ENCODE data around the gene PRR30.

DNA sequence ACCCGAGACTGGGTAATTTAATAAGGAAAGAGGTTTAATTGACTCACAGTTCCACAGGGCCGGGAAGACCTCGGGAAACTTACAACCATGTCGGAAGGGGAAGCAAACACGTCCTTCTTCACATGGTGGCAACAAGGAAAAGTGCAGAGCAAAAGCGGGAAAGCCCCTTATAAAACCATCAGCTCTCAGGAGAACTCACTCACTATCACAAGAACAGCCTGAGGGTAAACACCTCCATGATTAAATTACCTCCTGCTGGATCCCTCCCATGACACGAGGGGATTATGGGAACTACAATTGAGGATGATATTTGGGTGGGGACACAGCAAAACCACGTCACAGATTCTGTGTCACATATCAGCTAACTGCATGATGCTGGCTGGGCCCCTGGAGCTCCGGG, 21.0 kb upstream of the PRR30 start:
- TF ChIP-seq POLR2A (IDR thresholded peaks at IDR 0.05; ENCODE audit: low read depth, low read length), result no peak
- no peak for TF ChIP-seq TAF1 (IDR thresholded peaks at IDR 0.05; ENCODE audit: low read depth, low read length)
